WERI-Rb-1 (cell line): Measurements from ENCODE around the gene MLPH.

Experiments
- DNase-seq: peaks from one replicate; pipeline ENCODE4 v3.0.0-alpha.2; 2020
- H3K27ac ChIP-seq: fragments of 250-450 bp; sonication (Bioruptor Pico); 2 replicates; pipeline ENCODE4 v1.5.1; 2020; ENCODE audit warnings: mild to moderate bottlenecking, moderate library complexity
- H3K27me3 ChIP-seq: fragments of 250-450 bp; sonication (Bioruptor Pico); 2 replicates; pipeline ENCODE4 v1.5.1; 2021; ENCODE audit warnings: mild to moderate bottlenecking, low read depth, moderate library complexity; ENCODE audit not compliant: insufficient read depth, severe bottlenecking
- H3K36me3 ChIP-seq: fragments of 250-450 bp; sonication (Bioruptor Pico); 2 replicates; pipeline ENCODE4 v1.5.1; 2020; ENCODE audit warnings: mild to moderate bottlenecking, moderate library complexity
- H3K4me3 ChIP-seq: 2 replicates; pipeline ENCODE4 v1.5.1; 2011; ENCODE audit warnings: low read depth, mild to moderate bottlenecking, control low read depth, low read length
- H3K9me3 ChIP-seq: fragments of 250-450 bp; sonication (Bioruptor Pico); 2 replicates; pipeline ENCODE4 v1.5.1; 2021; ENCODE audit warnings: mild to moderate bottlenecking, moderate library complexity; ENCODE audit not compliant: severe bottlenecking
- CTCF ChIP-seq: IDR thresholded peaks from 2 replicates; pipeline ENCODE4 v1.5.1; 2011; ENCODE audit warnings: low read depth, mild to moderate bottlenecking, control low read depth, inconsistent platforms, low read length

Gene MLPH

GRCh38 chr2:237473878-237474441, 13.1 kb upstream of the MLPH start:
- H3K9me3 ChIP-seq = no peaks in the 10 kb centered on the region
- no peak overlapping the region for H3K4me3 ChIP-seq
- no peak for TF ChIP-seq CTCF
- DNase-seq = no peak
- no peaks in the 10 kb centered on the region for H3K36me3 ChIP-seq
- no peak overlapping the region for H3K27ac ChIP-seq
- peaks cover 66% of the 10 kb centered on the region for H3K27me3 ChIP-seq

GRCh38 chr2:237474442-237474911, 12.6 kb upstream of the MLPH start:
- Histone ChIP-seq H3K9me3 (no peaks in the 10 kb centered on the region), H3K4me3 (peak overlapping the region; percentile 75), H3K36me3 (no peaks in the 10 kb centered on the region), H3K27ac (no peak overlapping the region), H3K27me3 (peaks cover 68% of the 10 kb centered on the region)
- DNase-seq = no peak
- no peak for TF ChIP-seq CTCF

- Histone ChIP-seq H3K27me3 (peaks cover 69% of the 10 kb centered on the region), H3K4me3 (peak overlapping the region; percentile 75), H3K27ac (peak overlapping the region; percentile 52), H3K36me3 (no peaks in the 10 kb centered on the region), H3K9me3 (no peaks in the 10 kb centered on the region)
- peak; percentile 82 for TF ChIP-seq CTCF
- peak; percentile 82 for DNase-seq
Measured at GRCh38 chr2:237474931-237475703, 11.9 kb upstream of the MLPH start.

GRCh38 chr2:237475704-237476141, 11.3 kb upstream of the MLPH start:
- Histone ChIP-seq H3K36me3 (no peaks in the 10 kb centered on the region), H3K27ac (no peak overlapping the region), H3K27me3 (peaks cover 69% of the 10 kb centered on the region), H3K4me3 (peak overlapping the region; percentile 75), H3K9me3 (no peaks in the 10 kb centered on the region)
- no peak for DNase-seq
- TF ChIP-seq CTCF = no peak

GRCh38 chr2:237478095-237478494, 9.0 kb upstream of the MLPH start:
- TF ChIP-seq CTCF = no peak
- no peaks in the 10 kb centered on the region for H3K9me3 ChIP-seq
- H3K27ac ChIP-seq = no peak overlapping the region
- no peak overlapping the region for H3K4me3 ChIP-seq
- no peaks in the 10 kb centered on the region for H3K36me3 ChIP-seq
- peaks cover 78% of the 10 kb centered on the region for H3K27me3 ChIP-seq
- no peak for DNase-seq
